Fibroblast of lung (primary cell): ENCODE data around the gene CITED2. TPM values are rescaled to one million over a fixed set of nuclear protein-coding genes. Genes with fewer than 3 reads are reported as not detected.
A peak's percentile ranks its signal among the peaks of the same experiment; 100 is the strongest.

Experiments used
- DNase-seq, 2 donors: peaks; one replicate each; pipeline versions ENCODE4 v3.0.0 to v3.0.0-alpha.2; 2010; ENCODE audit warnings: low read depth in 2 of 2
- H2AFZ ChIP-seq: 2 replicates; pipeline ENCODE4 v1.5.1; 2012; ENCODE audit warnings: low read length, control low read depth, inconsistent platforms
- H3K27ac ChIP-seq: 2 replicates; pipeline ENCODE4 v1.5.1; 2011; ENCODE audit warnings: low read length, control low read depth; ENCODE audit not compliant: insufficient read depth
- H3K27me3 ChIP-seq: 2 replicates; pipeline ENCODE4 v1.5.1; 2011; ENCODE audit warnings: mild to moderate bottlenecking, low read length; ENCODE audit not compliant: control insufficient read depth, insufficient read depth
- H3K36me3 ChIP-seq: 2 replicates; pipeline ENCODE4 v1.5.1; 2011; ENCODE audit warnings: low read length; ENCODE audit not compliant: control insufficient read depth, insufficient read depth
- H3K4me1 ChIP-seq: 2 replicates; pipeline ENCODE4 v1.5.1; 2011; ENCODE audit warnings: low read length; ENCODE audit not compliant: control insufficient read depth, insufficient read depth; ENCODE audit errors: extremely low read depth
- H3K4me2 ChIP-seq: 2 replicates; pipeline ENCODE4 v1.5.1; 2011; ENCODE audit warnings: low read length, control low read depth; ENCODE audit not compliant: insufficient read depth; ENCODE audit errors: extremely low read depth
- H3K4me3 ChIP-seq, 4 experiments: fragments of 200-600 bp in 1 of 4; sonication (generic) in 1 of 4; replicated peaks in 1 of 4; 2 replicates each; pipeline ENCODE4 v1.5.1; 2011 to 2016; ENCODE audit warnings: low read length in 4 of 4, low read depth in 3 of 4, mild to moderate bottlenecking in 3 of 4, control low read depth in 2 of 4, inconsistent platforms in 1 of 4, mixed read lengths in 1 of 4; ENCODE audit not compliant: insufficient read depth in 1 of 4; ENCODE audit errors: control extremely low read depth in 1 of 4
- H3K79me2 ChIP-seq: 2 replicates; pipeline ENCODE4 v1.5.1; 2012; ENCODE audit warnings: mild to moderate bottlenecking, low read length, inconsistent platforms; ENCODE audit not compliant: control insufficient read depth, insufficient read depth
- H3K9ac ChIP-seq: 2 replicates; pipeline ENCODE4 v1.5.1; 2011; ENCODE audit warnings: mild to moderate bottlenecking, low read length, control low read depth; ENCODE audit not compliant: insufficient read depth
- H3K9me3 ChIP-seq: 2 replicates; pipeline ENCODE4 v1.5.1; 2012; ENCODE audit warnings: low read depth, low read length; ENCODE audit not compliant: control insufficient read depth, insufficient read depth
- H4K20me1 ChIP-seq: 2 replicates; pipeline ENCODE4 v1.5.1; 2011; ENCODE audit warnings: low read length; ENCODE audit not compliant: control insufficient read depth, insufficient read depth; ENCODE audit errors: extremely low read depth
- EZH2 ChIP-seq: IDR thresholded peaks from 2 replicates; pipeline ENCODE4 v1.5.1; 2012; ENCODE audit warnings: low read length, control low read depth, mild to moderate bottlenecking; ENCODE audit errors: missing control alignments
- polyA plus RNA-seq, 2 donors: library from polyadenylated mRNA; depleted of rRNA in 1 of 2; stranded (reverse) in 1 of 2; unstranded in 1 of 2; fragments of >200 nt; gene quantifications; 2 replicates each; pipeline ENCODE4 v1.2.1, GENCODE V29; 2011 to 2012; ENCODE audit warnings: missing spikeins in 1 of 2
- total RNA-seq: library from RNA; depleted of rRNA; stranded (reverse); fragments of >200 nt; gene quantifications from 2 replicates; pipeline ENCODE4 v1.2.1, GENCODE V29; 2014
- TF ChIP-seq, protein P1 (sequence below), 2 donors: IDR thresholded peaks in 1 of 2; conservative IDR thresholded peaks in 1 of 2; 1 replicate in 1 of 2; 2 replicates in 1 of 2; pipeline ENCODE4 v1.5.1; 2011 to 2012; ENCODE audit warnings: low read length in 2 of 2, control low read depth in 1 of 2, inconsistent platforms in 1 of 2, low read depth in 1 of 2, mild to moderate bottlenecking in 1 of 2

The CITED2 gene
- total and polyA plus RNA-seq, 2 donors (not counting 1 experiment from before 2014, with no cell fraction given), result 139 to 370 TPM

DNA sequence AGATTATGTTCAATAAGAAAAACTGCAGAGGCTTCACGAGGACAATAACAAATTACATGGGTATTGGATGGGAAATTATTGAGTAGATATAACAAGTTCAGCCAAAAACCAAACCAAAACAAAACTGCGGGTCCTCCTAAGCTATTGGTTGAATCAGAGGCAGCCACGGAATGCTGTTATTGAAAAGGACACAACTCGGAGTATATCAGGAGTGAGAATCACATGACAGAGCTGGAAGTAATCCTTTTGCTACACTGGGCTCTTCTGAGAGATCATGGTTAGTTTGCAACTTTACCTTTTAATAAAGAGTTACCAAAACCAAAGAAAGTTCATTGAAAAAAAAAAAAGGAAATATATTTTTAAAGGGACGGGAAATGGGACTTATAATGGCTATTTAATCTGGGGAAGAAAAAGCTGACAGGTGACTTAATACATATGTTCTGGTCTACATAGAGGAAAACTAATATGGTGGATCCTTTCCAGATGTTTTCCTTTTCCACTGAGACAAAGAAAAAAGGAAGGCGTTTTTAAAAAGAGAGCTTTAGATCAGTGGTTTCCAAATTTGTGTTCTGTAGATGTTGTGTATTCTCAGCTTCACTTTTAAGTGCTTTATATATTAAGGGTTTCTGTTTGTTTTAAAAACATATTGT, 6.9 kb upstream of the CITED2 start:
- peak; percentile 27 to 56 for DNase-seq
- Histone ChIP-seq H3K9me3 (no peaks in the 10 kb centered on the region), H3K36me3 (no peaks in the 10 kb centered on the region), H3K4me3 (no peak overlapping the region), H3K27ac (no peak overlapping the region), H4K20me1 (no peaks in the 10 kb centered on the region), H2AFZ (no peak overlapping the region), H3K79me2 (no peaks in the 10 kb centered on the region), H3K9ac (no peak overlapping the region), H3K4me1 (peaks cover 2% of the 10 kb centered on the region), H3K4me2 (no peak overlapping the region), H3K27me3 (no peaks in the 10 kb centered on the region)
- TF ChIP-seq EZH2, result no peak
- TF ChIP-seq, protein P1, sequence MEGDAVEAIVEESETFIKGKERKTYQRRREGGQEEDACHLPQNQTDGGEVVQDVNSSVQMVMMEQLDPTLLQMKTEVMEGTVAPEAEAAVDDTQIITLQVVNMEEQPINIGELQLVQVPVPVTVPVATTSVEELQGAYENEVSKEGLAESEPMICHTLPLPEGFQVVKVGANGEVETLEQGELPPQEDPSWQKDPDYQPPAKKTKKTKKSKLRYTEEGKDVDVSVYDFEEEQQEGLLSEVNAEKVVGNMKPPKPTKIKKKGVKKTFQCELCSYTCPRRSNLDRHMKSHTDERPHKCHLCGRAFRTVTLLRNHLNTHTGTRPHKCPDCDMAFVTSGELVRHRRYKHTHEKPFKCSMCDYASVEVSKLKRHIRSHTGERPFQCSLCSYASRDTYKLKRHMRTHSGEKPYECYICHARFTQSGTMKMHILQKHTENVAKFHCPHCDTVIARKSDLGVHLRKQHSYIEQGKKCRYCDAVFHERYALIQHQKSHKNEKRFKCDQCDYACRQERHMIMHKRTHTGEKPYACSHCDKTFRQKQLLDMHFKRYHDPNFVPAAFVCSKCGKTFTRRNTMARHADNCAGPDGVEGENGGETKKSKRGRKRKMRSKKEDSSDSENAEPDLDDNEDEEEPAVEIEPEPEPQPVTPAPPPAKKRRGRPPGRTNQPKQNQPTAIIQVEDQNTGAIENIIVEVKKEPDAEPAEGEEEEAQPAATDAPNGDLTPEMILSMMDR (conservative IDR thresholded peaks at IDR 0.05 in 1 of 2, IDR thresholded peaks at IDR 0.05 in 1 of 2; ENCODE audit: low read depth in 1 of 2, low read length in 2 of 2), result no peak

DNA sequence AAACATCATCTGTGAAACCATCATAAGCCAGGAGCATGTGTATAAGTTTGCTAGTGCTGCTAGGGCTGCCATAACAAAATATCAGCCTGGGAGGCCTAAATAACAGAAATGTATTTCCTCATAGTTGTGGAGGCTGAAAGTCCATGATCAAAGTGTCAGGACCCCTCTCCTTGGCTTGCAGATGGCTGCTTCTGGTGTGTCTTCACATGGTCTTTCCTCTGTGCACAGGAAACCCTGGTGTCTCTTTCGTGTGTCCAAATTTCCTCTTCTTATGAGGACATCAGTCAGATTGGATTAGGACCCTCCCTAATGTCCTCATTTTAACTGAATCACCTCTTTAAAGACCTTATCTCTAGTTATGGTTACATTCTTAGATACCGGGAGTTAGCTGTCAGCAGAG, 6.2 kb upstream of the CITED2 start:
- Histone ChIP-seq H2AFZ (no peak overlapping the region), H3K79me2 (no peaks in the 10 kb centered on the region), H3K4me2 (no peak overlapping the region), H3K36me3 (no peaks in the 10 kb centered on the region), H4K20me1 (no peaks in the 10 kb centered on the region), H3K4me1 (peaks cover 2% of the 10 kb centered on the region), H3K9me3 (no peaks in the 10 kb centered on the region), H3K9ac (no peak overlapping the region), H3K27me3 (no peaks in the 10 kb centered on the region), H3K27ac (no peak overlapping the region), H3K4me3 (no peak overlapping the region)
- no peak for DNase-seq
- TF ChIP-seq, protein P1 (conservative IDR thresholded peaks at IDR 0.05 in 1 of 2, IDR thresholded peaks at IDR 0.05 in 1 of 2; ENCODE audit: low read depth in 1 of 2, low read length in 2 of 2), result no peak
- TF ChIP-seq EZH2, result no peak

DNA sequence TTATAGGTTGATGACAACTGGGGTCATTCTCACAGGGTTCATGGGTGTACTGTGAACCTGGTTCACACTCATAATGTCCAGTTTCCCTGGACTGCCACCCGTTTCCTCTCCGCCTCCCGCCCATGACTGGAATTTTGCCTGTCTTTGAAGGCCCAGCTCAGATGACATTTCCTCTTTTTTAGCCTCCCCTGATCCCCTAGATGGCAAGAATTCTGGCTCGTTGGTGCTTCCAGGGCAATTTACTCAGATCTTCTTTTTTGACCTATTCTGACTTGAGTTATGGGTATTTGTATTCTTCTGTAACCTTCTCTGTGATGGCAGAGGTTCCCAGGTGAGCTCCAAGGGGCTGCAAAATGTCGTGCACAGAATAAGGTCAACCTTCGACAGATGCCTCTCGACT, 5.7 kb upstream of the CITED2 start:
- Histone ChIP-seq H3K27ac (no peak overlapping the region), H3K36me3 (no peaks in the 10 kb centered on the region), H3K27me3 (no peaks in the 10 kb centered on the region), H3K4me1 (peaks cover 2% of the 10 kb centered on the region), H3K79me2 (no peaks in the 10 kb centered on the region), H3K9me3 (no peaks in the 10 kb centered on the region), H4K20me1 (no peaks in the 10 kb centered on the region), H3K4me2 (no peak overlapping the region), H2AFZ (no peak overlapping the region), H3K4me3 (no peak overlapping the region), H3K9ac (no peak overlapping the region)
- DNase-seq, result no peak
- TF ChIP-seq, protein P1 (conservative IDR thresholded peaks at IDR 0.05 in 1 of 2, IDR thresholded peaks at IDR 0.05 in 1 of 2; ENCODE audit: low read depth in 1 of 2, low read length in 2 of 2), result no peak
- no peak for TF ChIP-seq EZH2
